NCI-H526 treated with DMSO at 0.1 percent for 48 hours (cell line): Measurements from ENCODE around the gene BAZ2A.
"Not testable (repeated sequence)": the region's sequence is repeated elsewhere in the genome, so short reads cannot be mapped to it uniquely, and the experiment has no call there.

Source experiments
- DNase-seq: peaks from one replicate; lab custom pipeline; 2025; lab: John Stamatoyannopoulos, UW

Gene BAZ2A

DNA sequence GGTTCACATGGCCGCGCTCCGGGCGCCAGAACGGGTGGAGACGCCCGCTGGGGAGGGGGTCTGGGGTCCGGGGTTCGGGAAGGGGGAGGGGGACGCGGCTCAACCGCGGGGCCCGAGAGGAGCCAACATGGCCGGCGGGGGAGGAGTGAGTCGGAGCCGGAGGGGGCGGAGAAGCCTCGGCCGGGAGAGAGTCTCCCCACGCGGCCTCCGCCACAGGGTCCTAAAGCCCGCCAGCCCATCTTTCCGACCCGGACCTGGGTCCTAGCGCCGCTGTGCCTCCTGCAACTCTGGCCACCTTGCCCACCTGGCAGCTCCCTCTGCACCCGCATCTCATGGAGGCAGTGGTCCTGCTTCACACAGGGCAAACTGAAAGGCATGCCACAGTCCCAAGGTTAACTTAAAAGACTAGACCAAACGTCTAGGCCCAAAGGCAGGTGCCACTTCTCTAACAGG, at the start of gene BAZ2A:
Gene BAZ2A (minus strand): TSS at position 147 of the 453 bp plus-strand sequence. CDS start 12,796 bp downstream, outside the sequence.
- peak; percentile 71 for DNase-seq

GRCh38 chr12:56678852-56679251, 48.7 kb upstream of the BAZ2A start:
- DNase-seq, result no peak

GRCh38 chr12:56677680-56678079, 47.6 kb upstream of the BAZ2A start:
- DNase-seq, result no peak

GRCh38 chr12:56676851-56677580, 46.9 kb upstream of the BAZ2A start:
- no peak for DNase-seq

GRCh38 chr12:56671608-56672007, 41.5 kb upstream of the BAZ2A start:
- DNase-seq, result no peak

DNA sequence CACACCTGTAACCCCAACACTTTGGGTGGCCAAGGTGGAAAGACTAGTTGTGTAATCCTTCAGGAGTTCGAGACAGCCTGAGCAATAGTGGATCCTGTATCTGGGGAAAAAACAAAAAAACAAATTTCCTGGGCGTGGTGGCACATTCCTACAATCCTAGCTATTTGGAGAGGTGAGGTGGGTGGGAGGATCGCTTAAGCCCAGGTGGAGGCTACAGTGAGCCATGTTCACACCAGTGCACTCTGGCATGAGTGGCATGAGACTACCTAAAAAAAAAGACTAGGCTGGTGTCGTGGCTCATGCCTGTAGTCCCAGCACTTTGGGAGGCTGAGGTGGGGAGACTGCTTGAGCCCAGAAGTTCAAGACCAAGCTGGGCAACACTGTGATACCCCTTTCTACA, 40.7 kb upstream of the BAZ2A start:
- no peak for DNase-seq

DNA sequence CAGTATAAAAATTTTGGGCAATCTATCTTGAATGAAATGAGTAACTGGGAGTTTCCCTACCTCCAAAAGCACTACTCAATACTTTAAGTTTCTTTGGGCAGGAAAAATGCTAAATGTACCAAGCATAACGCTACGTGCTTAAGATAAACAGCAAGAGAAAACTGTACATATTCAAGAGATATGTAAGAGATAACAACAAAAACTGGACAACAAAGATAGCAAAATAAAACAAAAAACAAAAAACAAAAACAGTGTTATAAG, 38.0 kb upstream of the BAZ2A start:
- no peak for DNase-seq

- DNase-seq, result no peak
Observed at GRCh38 chr12:56661979-56662638, 32.0 kb upstream of the BAZ2A start.

DNA sequence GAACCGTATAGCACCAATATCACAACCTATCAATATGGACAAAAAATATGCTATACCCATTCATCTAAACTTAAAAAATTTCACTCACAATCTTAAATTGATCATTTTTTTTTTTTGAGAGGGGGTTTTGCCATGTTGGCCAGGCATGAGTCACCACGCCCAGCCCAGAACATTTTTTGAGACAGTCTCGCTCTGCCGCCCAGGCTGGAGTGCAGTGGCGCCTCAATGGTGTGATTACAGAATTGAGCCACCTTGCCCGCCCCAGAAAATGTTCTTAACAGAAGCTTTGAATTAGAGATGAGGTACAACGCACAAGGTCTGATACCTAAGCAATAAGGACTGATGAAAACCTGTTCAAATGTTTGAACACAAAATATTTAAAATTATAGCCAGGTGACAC, 31.4 kb upstream of the BAZ2A start:
- DNase-seq, result no peak

- DNase-seq, result no peak
Observed at GRCh38 chr12:56658921-56659320, 28.8 kb upstream of the BAZ2A start.

- DNase-seq, result no peak
Observed at GRCh38 chr12:56657416-56658379, 27.6 kb upstream of the BAZ2A start.

DNA sequence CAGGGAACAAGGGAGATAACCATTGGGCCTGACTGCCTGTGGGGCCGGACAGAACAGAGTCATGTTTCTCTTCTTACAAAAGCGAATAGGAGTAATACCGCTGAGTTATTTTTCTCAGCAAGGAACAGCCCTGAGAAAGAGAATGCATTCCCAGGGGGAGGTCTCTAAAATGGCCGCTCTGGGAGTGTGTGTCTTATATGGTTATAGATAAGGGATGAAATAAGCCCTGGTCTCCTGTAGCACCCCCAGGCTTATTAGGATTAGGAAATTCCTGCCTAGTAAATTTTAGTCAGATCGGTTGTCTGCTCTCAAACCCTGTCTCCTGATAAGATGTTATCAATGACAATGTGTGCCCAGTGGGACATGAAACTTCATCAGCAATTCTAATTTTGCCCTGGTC, 23.7 kb upstream of the BAZ2A start:
- DNase-seq, result not testable (repeated sequence)

DNA sequence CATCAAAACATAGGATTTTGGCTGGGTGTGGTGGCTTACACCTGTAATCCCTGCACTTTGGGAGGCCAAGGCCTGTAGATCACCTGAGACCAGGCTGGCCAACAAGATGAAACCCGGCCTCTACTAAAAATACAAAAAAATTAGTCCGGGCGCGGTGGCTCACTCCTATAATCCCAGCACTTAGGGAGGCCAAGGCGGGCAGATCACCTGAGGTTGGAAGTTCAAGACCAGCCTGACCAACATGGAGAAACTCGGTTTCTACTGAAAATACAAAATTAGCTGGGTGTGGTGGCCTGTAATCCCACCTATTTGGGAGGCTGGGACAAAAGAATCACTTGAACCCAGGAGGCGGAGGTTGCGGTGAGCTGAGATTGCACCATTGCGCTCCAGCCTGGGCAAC, 17.9 kb upstream of the BAZ2A start:
- DNase-seq, result not testable (repeated sequence)

DNA sequence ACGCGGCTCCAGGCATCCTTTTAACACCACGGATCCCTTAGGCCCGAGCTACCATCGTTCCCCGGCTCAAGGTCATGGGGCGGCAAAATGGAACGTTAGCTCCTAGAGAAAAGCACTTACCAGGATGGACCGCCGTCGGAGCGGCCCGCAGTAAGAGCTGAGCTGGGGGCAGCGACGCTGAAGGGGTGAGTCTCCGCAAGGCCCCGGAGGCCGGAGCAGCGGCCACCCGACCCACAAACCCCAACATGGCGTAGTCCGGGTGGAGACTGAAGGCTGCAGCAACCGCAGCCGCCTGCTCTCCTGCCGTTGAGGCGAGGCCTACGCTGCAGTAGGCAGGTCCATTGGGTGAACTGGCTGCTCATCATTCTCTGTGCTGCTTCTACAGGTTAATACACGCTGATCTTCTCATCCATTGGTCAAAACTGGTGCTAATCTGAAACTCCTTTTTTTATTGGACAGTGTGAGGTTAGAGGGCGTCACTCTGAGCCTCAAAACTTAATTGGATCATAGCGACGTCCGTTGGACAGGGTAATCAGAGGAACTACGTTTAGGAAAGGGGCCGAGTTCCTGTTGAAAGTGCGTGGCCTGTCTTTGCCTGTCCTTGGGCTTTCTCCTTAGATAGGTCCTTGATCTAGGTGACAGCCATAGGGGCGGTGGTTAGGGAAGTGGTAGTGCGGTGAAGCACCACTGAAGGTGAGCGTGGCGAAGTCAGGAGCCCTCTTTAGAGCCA, 15.8 kb upstream of the BAZ2A start, which contains the start of gene ATP5F1B:
Gene ATP5F1B (minus strand): TSS at position 268 of the 730 bp plus-strand sequence. CDS start 21 bp downstream, at position 247.
- peak; percentile 99 for DNase-seq

DNA sequence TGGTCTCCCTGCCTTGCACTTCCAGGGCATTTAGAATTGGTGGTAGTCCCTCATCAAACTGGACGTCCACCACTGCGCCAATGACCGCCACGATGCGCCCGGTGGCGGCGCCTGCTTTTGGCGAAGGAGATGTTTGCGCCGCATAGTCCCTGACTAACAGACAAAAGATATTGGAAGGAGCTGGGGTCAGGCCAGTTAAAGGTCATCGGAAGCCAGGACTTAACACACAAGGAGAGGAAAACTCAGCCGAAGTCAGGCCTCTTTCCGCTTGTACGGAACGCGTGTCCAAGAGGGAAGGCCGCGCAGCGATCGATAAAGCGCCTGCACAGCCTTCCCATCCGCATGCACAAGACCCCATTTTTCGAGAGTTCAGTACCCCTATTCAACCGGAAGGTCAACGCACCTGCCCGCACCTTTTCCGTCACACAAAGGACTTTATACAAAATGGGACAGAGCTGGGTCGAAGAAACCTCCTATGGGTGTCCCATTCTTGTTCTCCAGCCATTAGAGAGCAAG, 15.1 kb upstream of the BAZ2A start:
- no peak for DNase-seq

GRCh38 chr12:56644654-56645053, 14.5 kb upstream of the BAZ2A start:
- no peak for DNase-seq

GRCh38 chr12:56641219-56641618, 11.1 kb upstream of the BAZ2A start:
- DNase-seq, result no peak

- no peak for DNase-seq
Observed at GRCh38 chr12:56637621-56638020, 7.5 kb upstream of the BAZ2A start.

DNA sequence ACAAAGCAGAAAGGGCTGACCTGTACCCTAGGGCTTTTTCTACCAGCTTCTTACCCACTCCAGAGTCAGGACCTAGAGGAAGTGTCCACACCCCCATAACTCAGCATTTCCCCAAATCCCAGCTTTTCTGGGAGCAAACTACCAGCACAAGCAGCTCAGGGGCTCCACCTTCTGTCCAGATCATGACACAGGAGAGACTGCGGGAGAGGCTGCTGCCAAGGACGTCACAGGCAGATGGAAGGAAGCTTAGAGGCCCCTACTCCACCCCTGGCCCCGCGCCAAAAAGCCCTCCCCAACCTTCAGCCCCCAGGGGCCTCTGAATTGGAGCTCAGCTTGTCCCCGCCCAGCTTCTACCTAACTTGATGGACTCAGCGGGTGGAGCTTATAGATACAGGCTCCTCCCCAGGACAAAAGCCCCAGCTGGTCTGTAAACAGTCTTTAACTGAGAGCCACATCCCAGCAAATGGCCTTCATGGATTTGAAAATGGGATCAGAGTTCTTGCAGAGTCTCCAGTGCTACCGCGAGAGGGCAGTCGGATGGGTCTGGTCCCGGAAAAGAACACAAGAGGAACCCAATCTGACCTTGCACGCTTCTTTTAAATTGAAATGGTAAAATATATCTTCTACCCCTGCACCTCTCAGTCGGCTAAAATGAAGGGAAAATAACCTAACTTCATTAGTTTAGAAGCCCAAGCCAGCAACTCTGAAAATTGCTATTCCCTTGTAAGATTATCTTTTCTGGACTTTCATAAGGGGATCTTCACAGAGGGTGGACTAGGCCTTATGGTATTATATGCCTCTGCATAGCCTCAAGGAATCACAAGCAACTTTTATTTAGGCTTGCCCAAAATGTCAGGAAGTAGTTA, 6.8 kb upstream of the BAZ2A start:
- DNase-seq, result peak; percentile 98

GRCh38 chr12:56635806-56636674, 5.9 kb upstream of the BAZ2A start:
- DNase-seq, result peak; percentile 71
